Suprapubic skin (tissue), 4 donors: ENCODE measurements around the gene RPL13. TPM values are rescaled to one million over a fixed set of nuclear protein-coding genes. Genes with fewer than 3 reads are reported as not detected.

Experiments
- DNase-seq, 2 donors: peaks; one replicate each; pipeline ENCODE4 v3.0.0-alpha.2; 2019; ENCODE audit warnings: low spot score in 2 of 2
- H3K27ac ChIP-seq: fragments of 200-600 bp; sonication (generic); one replicate; pipeline ENCODE4 v1.5.1; 2019
- H3K27me3 ChIP-seq: fragments of 200-600 bp; sonication (generic); one replicate; pipeline ENCODE4 v1.5.1; 2019
- H3K36me3 ChIP-seq: fragments of 200-600 bp; sonication (generic); one replicate; pipeline ENCODE4 v1.5.1; 2019
- H3K4me1 ChIP-seq: fragments of 200-600 bp; sonication (generic); one replicate; pipeline ENCODE4 v1.5.1; 2019
- H3K4me3 ChIP-seq: fragments of 200-600 bp; sonication (generic); one replicate; pipeline ENCODE4 v1.5.1; 2019; ENCODE audit warnings: mild to moderate bottlenecking
- H3K9me3 ChIP-seq: fragments of 200-600 bp; sonication (generic); one replicate; pipeline ENCODE4 v1.5.1; 2019
- CTCF ChIP-seq, 2 donors: fragments of 200-600 bp in 1 of 2; fragments of 450-650 bp in 1 of 2; sonication (generic) in 1 of 2; IDR thresholded peaks; one replicate each; pipeline ENCODE4 v1.5.1; 2016 to 2019; ENCODE audit warnings: antibody characterized with exemption in 2 of 2, mild to moderate bottlenecking in 1 of 2, moderate library complexity in 1 of 2
- EP300 ChIP-seq: sonication (generic); formaldehyde crosslinking; IDR thresholded peaks from one replicate; pipeline ENCODE4 v1.6.1; 2017; ENCODE audit warnings: antibody characterized with exemption
- POLR2A ChIP-seq, 2 donors: fragments of 450-650 bp; IDR thresholded peaks; one replicate each; pipeline ENCODE4 v1.6.1; 2017; ENCODE audit warnings: antibody characterized with exemption in 2 of 2, mild to moderate bottlenecking in 2 of 2, moderate library complexity in 2 of 2
- POLR2AphosphoS5 ChIP-seq, 3 donors: sonication (generic); formaldehyde crosslinking; IDR thresholded peaks; one replicate each; pipeline ENCODE4 v1.6.1; 2017; ENCODE audit warnings: antibody characterized with exemption in 3 of 3
- WGBS: methylation state at CpG from one replicate; pipeline ENCODE4 v1.1.5; 2018; 5-methylcytosine and 5-hydroxymethylcytosine counted together
- total RNA-seq, 4 donors: library from RNA; depleted of rRNA; stranded (reverse); fragments of >200 nt; gene quantifications; one replicate each; pipeline ENCODE4 v1.1.0, GENCODE V29; 2016

RPL13 gene
- total RNA-seq, 4 donors from 2014 or later = 4,033 to 9,308 (median 7,964) TPM

- TF ChIP-seq POLR2AphosphoS5 (IDR thresholded peaks at IDR 0.05) = no peak
- no peak for TF ChIP-seq CTCF (IDR thresholded peaks at IDR 0.05)
- no peak for TF ChIP-seq POLR2A (IDR thresholded peaks at IDR 0.05)
- TF ChIP-seq EP300 = no peak
Measured at GRCh38 chr16:89522287-89522686, 38.2 kb upstream of the RPL13 start.

GRCh38 chr16:89523680-89524344 is 36.7 kb upstream of the RPL13 start:
- peaks cover 87% of the 10 kb centered on the region for H3K36me3 ChIP-seq
- WGBS = 86% methylated on average over 30 of the region's 32 CpGs
- H3K4me1 ChIP-seq = no peaks in the 10 kb centered on the region
- no peak for DNase-seq
- no peak for TF ChIP-seq POLR2AphosphoS5 (IDR thresholded peaks at IDR 0.05)
- no peak for TF ChIP-seq CTCF (IDR thresholded peaks at IDR 0.05)
- TF ChIP-seq POLR2A (IDR thresholded peaks at IDR 0.05) = no peak
- TF ChIP-seq EP300 = no peak
- H3K9me3 ChIP-seq = no peaks in the 10 kb centered on the region
- no peaks in the 10 kb centered on the region for H3K27me3 ChIP-seq
- H3K27ac ChIP-seq = no peak overlapping the region
- H3K4me3 ChIP-seq = no peak overlapping the region

More at GRCh38 chr16:89522287-89522686, 38.2 kb upstream of the RPL13 start:
- peaks cover 88% of the 10 kb centered on the region for H3K36me3 ChIP-seq
- no peak overlapping the region for H3K4me3 ChIP-seq
- no peaks in the 10 kb centered on the region for H3K4me1 ChIP-seq
- no peak for DNase-seq
- H3K27me3 ChIP-seq = no peaks in the 10 kb centered on the region
- 94% methylated on average over 31 of the region's 31 CpGs for WGBS
- H3K27ac ChIP-seq = no peak overlapping the region
- H3K9me3 ChIP-seq = no peaks in the 10 kb centered on the region

GRCh38 chr16:89525146-89525913 is 35.2 kb upstream of the RPL13 start:
- no peaks in the 10 kb centered on the region for H3K4me1 ChIP-seq
- TF ChIP-seq CTCF (IDR thresholded peaks at IDR 0.05) (no peak), POLR2A (IDR thresholded peaks at IDR 0.05) (no peak), POLR2AphosphoS5 (IDR thresholded peaks at IDR 0.05) (no peak), EP300 (no peak)
- peaks cover 91% of the 10 kb centered on the region for H3K36me3 ChIP-seq
- H3K9me3 ChIP-seq = no peaks in the 10 kb centered on the region
- no peak overlapping the region for H3K4me3 ChIP-seq
- WGBS = 83% methylated on average over 20 of the region's 20 CpGs
- no peak for DNase-seq
- H3K27me3 ChIP-seq = no peaks in the 10 kb centered on the region
- H3K27ac ChIP-seq = no peak overlapping the region

GRCh38 chr16:89529097-89529496 is 31.4 kb upstream of the RPL13 start:
- no peak overlapping the region for H3K4me3 ChIP-seq
- TF ChIP-seq POLR2AphosphoS5 (IDR thresholded peaks at IDR 0.05) = no peak
- TF ChIP-seq POLR2A (IDR thresholded peaks at IDR 0.05) = no peak
- TF ChIP-seq CTCF (IDR thresholded peaks at IDR 0.05) = no peak
- no peak for TF ChIP-seq EP300
- no peak overlapping the region for H3K27ac ChIP-seq
- no peaks in the 10 kb centered on the region for H3K4me1 ChIP-seq
- WGBS = 91% methylated on average over 16 of the region's 16 CpGs
- no peak for DNase-seq
- H3K27me3 ChIP-seq = no peaks in the 10 kb centered on the region
- no peaks in the 10 kb centered on the region for H3K9me3 ChIP-seq
- H3K36me3 ChIP-seq = peaks cover 95% of the 10 kb centered on the region
